ENCODE measurements around the gene LENG8. TPM values are rescaled to one million over a fixed set of nuclear protein-coding genes. Genes with fewer than 3 reads are reported as not detected.
"Not testable (repeated sequence)": the region's sequence is repeated elsewhere in the genome, so short reads cannot be mapped to it uniquely, and the experiment has no call there.

The LENG8 gene
- total RNA-seq, 1 experiment from 2014 or later, result 148 TPM

- Histone ChIP-seq H2AFZ (ENCODE audit: low read length) (no peak overlapping the region), H2BK120ac (ENCODE audit: low read depth, low read length, poor library complexity, severe bottlenecking) (no peak overlapping the region), H3K79me2 (ENCODE audit: insufficient read depth, low read length) (no peaks in the 10 kb centered on the region), H2BK20ac (ENCODE audit: low read depth, low read length, poor library complexity, severe bottlenecking) (no peak overlapping the region), H4K20me1 (ENCODE audit: control insufficient read depth, insufficient read depth, insufficient read length) (no peaks in the 10 kb centered on the region), H3K56ac (ENCODE audit: insufficient read length, low read depth, low read length) (no peak overlapping the region), H3K9ac (ENCODE audit: extremely low read depth, insufficient read length, low read length) (no peak overlapping the region), H3K4ac (ENCODE audit: low read depth, low read length) (no peak overlapping the region), H3T11ph (ENCODE audit: low read length) (no peak overlapping the region), H3K9me3 (ENCODE audit: control insufficient read depth, low read depth, low read length) (peaks cover 42% of the 10 kb centered on the region), H3K79me1 (ENCODE audit: insufficient read depth, low read depth, low read length, poor library complexity, severe bottlenecking) (no peaks in the 10 kb centered on the region), H3K27me3 (ENCODE audit: insufficient read depth, low read length) (no peaks in the 10 kb centered on the region), H2BK12ac (ENCODE audit: insufficient read length, low read depth, low read length) (no peak overlapping the region), H2BK5ac (ENCODE audit: insufficient read length, low read length) (no peak overlapping the region), H4K5ac (ENCODE audit: insufficient read length, low read depth, low read length) (no peak overlapping the region), H2BK15ac (ENCODE audit: low read depth, low read length) (no peak overlapping the region), H3K23me2 (ENCODE audit: insufficient read length, low read depth, low read length, poor library complexity, severe bottlenecking) (no peaks in the 10 kb centered on the region), H3K4me2 (ENCODE audit: insufficient read depth, insufficient read length, low read length) (no peak overlapping the region), H3K14ac (ENCODE audit: insufficient read depth, low read length) (no peak overlapping the region), H3K23ac (ENCODE audit: insufficient read length, low read depth, low read length) (no peak overlapping the region), H4K91ac (ENCODE audit: insufficient read length, low read depth, low read length) (no peak overlapping the region), H3K27ac (ENCODE audit: insufficient read length, low read depth, low read length) (no peak overlapping the region), H2AK5ac (ENCODE audit: insufficient read length, low read length) (no peak overlapping the region), H4K8ac (replicated peaks; ENCODE audit: insufficient read length, low read depth, low read length) (no peak overlapping the region), H3K18ac (ENCODE audit: insufficient read length, low read depth, low read length) (no peak overlapping the region), H3K4me1 (ENCODE audit: insufficient read depth, low read length) (no peaks in the 10 kb centered on the region)
- Mint-ChIP-seq H3K27ac (no peak overlapping the region), H3K4me3 (no peak overlapping the region), H3K36me3 (ENCODE audit: insufficient read depth in 1 of 3, low read depth in 3 of 3) (peaks cover 8 to 9% (median 8%) of the 10 kb centered on the region in 3 experiments; a peak in 6 of 7 replicates), H3K9me3 (peaks cover 75 to 96% of the 10 kb centered on the region in 2 experiments), H3K4me1 (no peaks in the 10 kb centered on the region), H3K27me3 (ENCODE audit: low read depth) (peaks cover 4% of the 10 kb centered on the region; the same call in 1 of the 2 replicates)
- no CpG with 5 or more reads among the region's 18 CpGs for WGBS (ENCODE audit: extremely low coverage, insufficient read length, low lambda C conversion rate)
- DNase-seq, result no peak
- TF ChIP-seq CTCF (conservative IDR thresholded peaks at IDR 0.05), result no peak
Observed at GRCh38 chr19:54492568-54492967, 43.6 kb downstream of the LENG8 start.

- not testable (repeated sequence) for H4K91ac ChIP-seq (ENCODE audit: insufficient read length, low read depth, low read length); H2AK5ac ChIP-seq (ENCODE audit: insufficient read length, low read length); H3K18ac ChIP-seq (ENCODE audit: insufficient read length, low read depth, low read length); H3K4me1 Mint-ChIP-seq; H4K5ac ChIP-seq (ENCODE audit: insufficient read length, low read depth, low read length); H3K79me1 ChIP-seq (ENCODE audit: insufficient read depth, low read depth, low read length, poor library complexity, severe bottlenecking); DNase-seq; H3K27me3 Mint-ChIP-seq (ENCODE audit: low read depth); H3K4me3 Mint-ChIP-seq; H3K23me2 ChIP-seq (ENCODE audit: insufficient read length, low read depth, low read length, poor library complexity, severe bottlenecking); H2BK15ac ChIP-seq (ENCODE audit: low read depth, low read length); H3K4me1 ChIP-seq (ENCODE audit: insufficient read depth, low read length); H4K20me1 ChIP-seq (ENCODE audit: control insufficient read depth, insufficient read depth, insufficient read length); H3K27ac Mint-ChIP-seq; H2BK12ac ChIP-seq (ENCODE audit: insufficient read length, low read depth, low read length); H3K4ac ChIP-seq (ENCODE audit: low read depth, low read length); H3K9ac ChIP-seq (ENCODE audit: extremely low read depth, insufficient read length, low read length); H2BK5ac ChIP-seq (ENCODE audit: insufficient read length, low read length); H4K8ac ChIP-seq (replicated peaks; ENCODE audit: insufficient read length, low read depth, low read length); H3K56ac ChIP-seq (ENCODE audit: insufficient read length, low read depth, low read length); H3K14ac ChIP-seq (ENCODE audit: insufficient read depth, low read length); H3T11ph ChIP-seq (ENCODE audit: low read length); H2BK120ac ChIP-seq (ENCODE audit: low read depth, low read length, poor library complexity, severe bottlenecking); H3K23ac ChIP-seq (ENCODE audit: insufficient read length, low read depth, low read length); H3K27me3 ChIP-seq (ENCODE audit: insufficient read depth, low read length); H3K79me2 ChIP-seq (ENCODE audit: insufficient read depth, low read length); H3K36me3 Mint-ChIP-seq (ENCODE audit: insufficient read depth in 1 of 3, low read depth in 3 of 3); H3K27ac ChIP-seq (ENCODE audit: insufficient read length, low read depth, low read length); H3K4me2 ChIP-seq (ENCODE audit: insufficient read depth, insufficient read length, low read length); H2BK20ac ChIP-seq (ENCODE audit: low read depth, low read length, poor library complexity, severe bottlenecking); H2AFZ ChIP-seq (ENCODE audit: low read length)
- peaks cover 78 to 96% of the 10 kb centered on the region in 2 experiments for H3K9me3 Mint-ChIP-seq
- H3K9me3 ChIP-seq (ENCODE audit: control insufficient read depth, low read depth, low read length), result peaks cover 42% of the 10 kb centered on the region
- no CpG with 5 or more reads among the region's 5 CpGs for whole genome bisulfite sequencing (ENCODE audit: extremely low coverage, insufficient read length, low lambda C conversion rate)
Observed at GRCh38 chr19:54493056-54493455, 44.1 kb downstream of the LENG8 start.

Measured in H9 (cell line).